ENCODE data around the gene STARD10. TPM values are rescaled to one million over a fixed set of nuclear protein-coding genes. Genes with fewer than 3 reads are reported as not detected.

Gene STARD10
- total and polyA plus RNA-seq, 9 of the 15 experiments (the other 6 are each of a cell fraction or from before 2014, with no cell fraction given) = 0.15 to 52.9 (median 32.3) TPM

DNA sequence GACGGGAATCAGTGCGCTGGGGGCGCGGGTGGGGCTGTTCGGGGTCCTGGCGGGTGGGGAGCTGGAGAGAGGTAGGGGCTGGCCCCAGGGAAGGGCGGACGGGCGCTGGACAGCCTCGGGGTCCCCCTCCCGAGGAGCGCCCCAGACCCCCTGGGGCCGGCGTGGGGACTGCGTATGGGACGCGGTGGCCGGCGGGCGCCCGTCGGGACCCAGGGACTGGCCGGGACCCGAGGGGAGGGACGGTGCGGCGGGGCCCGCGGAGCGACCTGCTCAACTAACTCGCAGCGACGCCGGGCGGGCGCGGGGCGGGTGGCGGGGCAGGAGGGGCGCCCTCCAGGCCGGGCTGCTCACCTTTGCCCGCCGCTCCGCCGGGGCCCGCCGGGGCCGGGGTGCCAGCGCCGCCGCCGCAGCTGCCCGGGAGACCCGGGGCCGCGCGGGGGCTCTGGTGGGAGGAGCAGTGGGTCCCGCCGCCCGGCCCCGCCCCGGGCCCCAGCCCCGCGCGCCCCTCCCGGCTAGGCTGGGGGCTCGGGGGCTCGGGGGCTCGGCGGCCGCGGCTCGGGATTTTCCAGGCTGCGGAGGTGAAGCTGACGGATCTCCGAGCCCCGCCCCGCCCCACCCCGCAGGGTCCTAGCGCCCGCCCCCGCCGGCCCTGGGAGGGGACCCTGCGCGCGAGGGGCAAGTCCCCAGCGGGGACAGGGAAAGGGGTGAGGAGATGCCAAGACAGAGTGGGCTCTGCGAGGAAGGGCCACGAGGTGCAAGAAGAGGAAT is 12.3 kb downstream of the STARD10 start:
- Histone ChIP-seq H3K27me3 (ENCODE audit: control insufficient read depth in 2 of 2, insufficient read depth in 2 of 2, low read length in 2 of 2) (no peaks in the 10 kb centered on the region), H3K79me2 (ENCODE audit: control insufficient read depth, insufficient read depth, low read length) (peaks cover 8% of the 10 kb centered on the region; the same call in 2 of the 3 replicates), H2AFZ (ENCODE audit: low read depth, low read length) (peak overlapping the region; percentile 57; the same call in 1 of the 2 replicates), H3K4me2 (ENCODE audit: insufficient read depth, low read length) (peak overlapping the region; percentile 72), H3K4me1 (replicated peaks in 1 of 2; ENCODE audit: control insufficient read depth in 2 of 2, insufficient read depth in 2 of 2, low read length in 2 of 2) (peaks cover 65 to 68% of the 10 kb centered on the region in 2 experiments), H3K9me1 (ENCODE audit: control insufficient read depth, insufficient read depth, low read length) (no peaks in the 10 kb centered on the region), H3K9me3 (replicated peaks; ENCODE audit: control insufficient read depth, insufficient read depth, low read depth, low read length) (no peaks in the 10 kb centered on the region), H3K36me3 (ENCODE audit: control insufficient read depth, insufficient read depth, low read length) (0 out of 3 replicates have a peak, but pooled peaks cover 6% of the 10 kb centered on the region), H3K4me3 (peak overlapping the region; percentile 43), H4K20me1 (replicated peaks; ENCODE audit: control insufficient read depth, insufficient read depth, low read length) (no peaks in the 10 kb centered on the region), H3K9ac (ENCODE audit: insufficient read depth in 1 of 2, low read depth in 2 of 2, low read length in 2 of 2) (peak overlapping the region; percentile 31 to 87; a peak in 3 of 4 replicates), H3K27ac (ENCODE audit: extremely low read depth, low read depth, low read length) (no peak overlapping the region)
- FAIRE-seq (no peak), ATAC-seq (peak; percentile 53), DNase-seq (ENCODE audit: extremely low read depth in 1 of 4, low spot score in 3 of 4) (peak; percentile 59 to 89 (median 84))
- peak; percentile 75; the same call in 1 of the 2 replicates for TF ChIP-seq ZBTB7A (IDR thresholded peaks at IDR 0.05; ENCODE audit: borderline replicate concordance, control insufficient read depth, low read depth, low read length)
- TF ChIP-seq POLR2G (IDR thresholded peaks at IDR 0.05; ENCODE audit: low read depth, low read length) = peak; percentile 40; the same call in 1 of the 2 replicates
- no peak for TF ChIP-seq PURB (CRISPR knock-in tag; IDR thresholded peaks at IDR 0.05; ENCODE audit: low read depth)
- 0 out of 2 replicates have a peak, but pooled peaks have one; percentile 26 for TF ChIP-seq EGR1 (conservative IDR thresholded peaks at IDR 0.05)
- 0 out of 2 replicates have a peak, but pooled peaks have one; percentile 22 for TF ChIP-seq RB1 (IDR thresholded peaks at IDR 0.05; ENCODE audit: low read depth)
- TF ChIP-seq, protein P1, sequence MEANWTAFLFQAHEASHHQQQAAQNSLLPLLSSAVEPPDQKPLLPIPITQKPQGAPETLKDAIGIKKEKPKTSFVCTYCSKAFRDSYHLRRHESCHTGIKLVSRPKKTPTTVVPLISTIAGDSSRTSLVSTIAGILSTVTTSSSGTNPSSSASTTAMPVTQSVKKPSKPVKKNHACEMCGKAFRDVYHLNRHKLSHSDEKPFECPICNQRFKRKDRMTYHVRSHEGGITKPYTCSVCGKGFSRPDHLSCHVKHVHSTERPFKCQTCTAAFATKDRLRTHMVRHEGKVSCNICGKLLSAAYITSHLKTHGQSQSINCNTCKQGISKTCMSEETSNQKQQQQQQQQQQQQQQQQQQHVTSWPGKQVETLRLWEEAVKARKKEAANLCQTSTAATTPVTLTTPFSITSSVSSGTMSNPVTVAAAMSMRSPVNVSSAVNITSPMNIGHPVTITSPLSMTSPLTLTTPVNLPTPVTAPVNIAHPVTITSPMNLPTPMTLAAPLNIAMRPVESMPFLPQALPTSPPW (CRISPR knock-in tag; IDR thresholded peaks at IDR 0.05) = peak; percentile 79
- no peak for TF ChIP-seq BRD9 (IDR thresholded peaks at IDR 0.05; ENCODE audit: low read depth, partially characterized antibody)
- TF ChIP-seq THAP7 (CRISPR knock-in tag; IDR thresholded peaks at IDR 0.05) = no peak
- no peak for TF ChIP-seq FOXM1 (IDR thresholded peaks at IDR 0.05; ENCODE audit: low read depth)
- no peak for TF ChIP-seq FOXM1 (CRISPR knock-in tag; IDR thresholded peaks at IDR 0.05; ENCODE audit: low read depth)
- no peak for TF ChIP-seq NFE2L1 (tag; IDR thresholded peaks at IDR 0.05; ENCODE audit: borderline replicate concordance, low read depth)
- 0 out of 2 replicates have a peak, but pooled peaks have one; percentile 17 for TF ChIP-seq RBFOX2 (IDR thresholded peaks at IDR 0.05; ENCODE audit: low read depth, low read length)
- TF ChIP-seq ZKSCAN3 (CRISPR knock-in tag; IDR thresholded peaks at IDR 0.05) = no peak
- ChIA-PET POLR2A (interaction anchor here (0.6 to 1.5 kb wide), 4 partner anchors 9 to 33 kb away, joined by 3 to 8 read pairs (median 4); partner anchors contain the start of gene STARD10), CTCF (ENCODE audit: low intra/inter-chr PET ratio) (no interaction called here)
- 7% methylated on average over 16 of the region's 89 CpGs for WGBS (ENCODE audit: insufficient coverage, low coverage, missing lambda C conversion rate)
- intact Hi-C loops (cut with micrococcal nuclease) = no loop called here
- in situ Hi-C loops (cut with MboI) = no loop called here
- BruUV-seq (replicated peaks) = no TSS peak

Measured in K562 (cell line).